ENCODE data around the gene FXYD5. TPM values are rescaled to one million over a fixed set of nuclear protein-coding genes. Genes with fewer than 3 reads are reported as not detected.

Gene FXYD5
- total RNA-seq, 1 experiment from 2014 or later = 123 TPM

DNA sequence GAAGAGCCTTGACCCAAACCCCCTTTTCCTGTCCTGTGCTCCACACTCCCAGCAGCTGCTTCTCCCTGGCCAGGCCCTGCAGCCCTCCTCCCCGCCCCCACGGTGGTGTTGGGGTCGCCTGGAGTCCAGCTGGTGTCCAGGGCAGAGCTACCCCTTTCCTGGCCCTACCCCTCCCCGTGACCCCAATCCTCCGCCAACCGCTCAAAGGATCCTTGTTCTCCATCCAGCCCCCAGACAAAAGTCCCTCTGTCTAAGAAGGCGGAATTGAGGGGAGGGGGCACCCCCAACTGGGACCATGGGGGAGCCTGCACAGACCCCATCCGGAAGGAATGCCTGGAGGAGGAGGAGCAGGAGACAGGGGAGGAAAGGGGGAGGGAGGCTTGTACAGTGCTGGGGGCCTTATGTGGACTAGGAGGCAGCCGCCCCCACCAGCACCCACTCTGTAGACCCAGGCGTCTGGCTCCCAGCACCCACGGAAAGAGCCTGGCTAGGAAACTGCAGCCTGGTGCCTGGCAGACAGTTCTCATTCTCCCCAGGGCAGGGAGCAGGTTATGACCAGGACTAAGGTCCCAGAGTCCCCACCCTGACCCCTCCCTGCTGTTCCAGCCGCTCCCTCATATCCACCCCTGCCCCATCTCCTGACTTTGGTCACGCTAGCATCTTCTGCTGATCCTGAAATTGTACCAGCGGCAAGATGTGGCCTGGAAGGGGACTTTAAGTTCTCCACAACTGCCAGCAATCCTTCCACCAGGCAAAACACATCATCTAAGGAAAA is 39.2 kb upstream of the FXYD5 start, which contains the start of gene FXYD3:
FXYD3 (plus strand) TSS at position 647 of the 775 bp plus-strand sequence. CDS start 3,554 bp downstream, outside the sequence.
- Histone ChIP-seq H3K9me2 (ENCODE audit: insufficient read depth) (no peaks in the 10 kb centered on the region), H3K27ac (ENCODE audit: low read depth, low read length) (peak within 1 kb of the TSS; percentile 25; the same call in 1 of the 2 replicates), H3K4me2 (ENCODE audit: low read length) (peak within 1 kb of the TSS; percentile 81), H3K4me3 (replicated peaks in 1 of 2; ENCODE audit: low read depth in 1 of 2, low read length in 2 of 2) (peak within 1 kb of the TSS; percentile 38 to 54), H3K36me3 (ENCODE audit: control insufficient read depth in 1 of 2, insufficient read depth in 2 of 2, low read length in 2 of 2) (no peaks in the 10 kb centered on the region), H2AFZ (ENCODE audit: low read depth, low read length, poor library complexity, severe bottlenecking) (peak within 1 kb of the TSS; percentile 85), H3K9ac (ENCODE audit: low read length) (peak within 1 kb of the TSS; percentile 48), H4K20me1 (ENCODE audit: insufficient read depth) (no peaks in the 10 kb centered on the region), H3K79me2 (ENCODE audit: insufficient read depth, low read length) (no peaks in the 10 kb centered on the region), H3K27me3 (ENCODE audit: insufficient read depth, low read length) (no peaks in the 10 kb centered on the region), H3K9me3 (ENCODE audit: control insufficient read depth in 1 of 2, insufficient read depth in 1 of 2, low read depth in 1 of 2, low read length in 2 of 2) (no peaks in the 10 kb centered on the region), H3K4me1 (ENCODE audit: control insufficient read depth in 1 of 2, insufficient read depth in 2 of 2, low read length in 2 of 2) (peaks cover 16 to 37% of the 10 kb centered on the region in 2 experiments)
- ChIA-PET POLR2A (no interaction called here), RAD21 (ENCODE audit: low non-redundant PET in 1 of 2, low total read pairs in 2 of 2, uncharacterized antibody in 2 of 2, unreplicated experiment in 2 of 2) (interaction anchor here in 1 of 2 experiments (1.3 kb wide), 1 partner anchor 26 kb away, joined by 5 read pairs; no protein-coding TSS in a partner anchor), CTCF (interaction anchor here (0.7 to 2.3 kb wide), 7 partner anchors 9 to 49 kb away, joined by 3 to 11 read pairs (median 5); partner anchors contain the start of gene LGI4)
- no peak for DNase-seq (ENCODE audit: low read depth, low spot score)
- BruUV-seq (replicated peaks) = no TSS peak
- TF ChIP-seq POLR2A (IDR thresholded peaks at IDR 0.05; ENCODE audit: borderline replicate concordance, extremely low read depth, insufficient read depth, insufficient read length) = no peak
- TF ChIP-seq, protein P1, sequence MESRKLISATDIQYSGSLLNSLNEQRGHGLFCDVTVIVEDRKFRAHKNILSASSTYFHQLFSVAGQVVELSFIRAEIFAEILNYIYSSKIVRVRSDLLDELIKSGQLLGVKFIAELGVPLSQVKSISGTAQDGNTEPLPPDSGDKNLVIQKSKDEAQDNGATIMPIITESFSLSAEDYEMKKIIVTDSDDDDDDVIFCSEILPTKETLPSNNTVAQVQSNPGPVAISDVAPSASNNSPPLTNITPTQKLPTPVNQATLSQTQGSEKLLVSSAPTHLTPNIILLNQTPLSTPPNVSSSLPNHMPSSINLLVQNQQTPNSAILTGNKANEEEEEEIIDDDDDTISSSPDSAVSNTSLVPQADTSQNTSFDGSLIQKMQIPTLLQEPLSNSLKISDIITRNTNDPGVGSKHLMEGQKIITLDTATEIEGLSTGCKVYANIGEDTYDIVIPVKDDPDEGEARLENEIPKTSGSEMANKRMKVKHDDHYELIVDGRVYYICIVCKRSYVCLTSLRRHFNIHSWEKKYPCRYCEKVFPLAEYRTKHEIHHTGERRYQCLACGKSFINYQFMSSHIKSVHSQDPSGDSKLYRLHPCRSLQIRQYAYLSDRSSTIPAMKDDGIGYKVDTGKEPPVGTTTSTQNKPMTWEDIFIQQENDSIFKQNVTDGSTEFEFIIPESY (IDR thresholded peaks at IDR 0.05; ENCODE audit: extremely low read depth, insufficient replicate concordance, low read length) = no peak
- TF ChIP-seq SRF (IDR thresholded peaks at IDR 0.05; ENCODE audit: low read depth) = no peak
- no peak for TF ChIP-seq YY1 (IDR thresholded peaks at IDR 0.05; ENCODE audit: extremely low read depth, insufficient replicate concordance, low read depth, low read length)
- TF ChIP-seq ZNF274 (IDR thresholded peaks at IDR 0.05; ENCODE audit: low read depth, low read length) = no peak
- no peak for TF ChIP-seq SP1 (IDR thresholded peaks at IDR 0.05; ENCODE audit: low read depth)
- TF ChIP-seq EGR1 (IDR thresholded peaks at IDR 0.05; ENCODE audit: low read depth) = no peak
- TF ChIP-seq, protein P2, sequence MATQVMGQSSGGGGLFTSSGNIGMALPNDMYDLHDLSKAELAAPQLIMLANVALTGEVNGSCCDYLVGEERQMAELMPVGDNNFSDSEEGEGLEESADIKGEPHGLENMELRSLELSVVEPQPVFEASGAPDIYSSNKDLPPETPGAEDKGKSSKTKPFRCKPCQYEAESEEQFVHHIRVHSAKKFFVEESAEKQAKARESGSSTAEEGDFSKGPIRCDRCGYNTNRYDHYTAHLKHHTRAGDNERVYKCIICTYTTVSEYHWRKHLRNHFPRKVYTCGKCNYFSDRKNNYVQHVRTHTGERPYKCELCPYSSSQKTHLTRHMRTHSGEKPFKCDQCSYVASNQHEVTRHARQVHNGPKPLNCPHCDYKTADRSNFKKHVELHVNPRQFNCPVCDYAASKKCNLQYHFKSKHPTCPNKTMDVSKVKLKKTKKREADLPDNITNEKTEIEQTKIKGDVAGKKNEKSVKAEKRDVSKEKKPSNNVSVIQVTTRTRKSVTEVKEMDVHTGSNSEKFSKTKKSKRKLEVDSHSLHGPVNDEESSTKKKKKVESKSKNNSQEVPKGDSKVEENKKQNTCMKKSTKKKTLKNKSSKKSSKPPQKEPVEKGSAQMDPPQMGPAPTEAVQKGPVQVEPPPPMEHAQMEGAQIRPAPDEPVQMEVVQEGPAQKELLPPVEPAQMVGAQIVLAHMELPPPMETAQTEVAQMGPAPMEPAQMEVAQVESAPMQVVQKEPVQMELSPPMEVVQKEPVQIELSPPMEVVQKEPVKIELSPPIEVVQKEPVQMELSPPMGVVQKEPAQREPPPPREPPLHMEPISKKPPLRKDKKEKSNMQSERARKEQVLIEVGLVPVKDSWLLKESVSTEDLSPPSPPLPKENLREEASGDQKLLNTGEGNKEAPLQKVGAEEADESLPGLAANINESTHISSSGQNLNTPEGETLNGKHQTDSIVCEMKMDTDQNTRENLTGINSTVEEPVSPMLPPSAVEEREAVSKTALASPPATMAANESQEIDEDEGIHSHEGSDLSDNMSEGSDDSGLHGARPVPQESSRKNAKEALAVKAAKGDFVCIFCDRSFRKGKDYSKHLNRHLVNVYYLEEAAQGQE (IDR thresholded peaks at IDR 0.05; ENCODE audit: low read depth) = no peak
- no peak for TF ChIP-seq CEBPB (IDR thresholded peaks at IDR 0.05; ENCODE audit: low read depth)
- no peak for TF ChIP-seq EZH2phosphoT487 (IDR thresholded peaks at IDR 0.05; ENCODE audit: borderline replicate concordance)
- TF ChIP-seq FOSL1 (IDR thresholded peaks at IDR 0.05; ENCODE audit: low read depth) = no peak
- TF ChIP-seq, protein P3, sequence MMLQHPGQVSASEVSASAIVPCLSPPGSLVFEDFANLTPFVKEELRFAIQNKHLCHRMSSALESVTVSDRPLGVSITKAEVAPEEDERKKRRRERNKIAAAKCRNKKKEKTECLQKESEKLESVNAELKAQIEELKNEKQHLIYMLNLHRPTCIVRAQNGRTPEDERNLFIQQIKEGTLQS (IDR thresholded peaks at IDR 0.05) = no peak
- no peak for TF ChIP-seq CBX3 (IDR thresholded peaks at IDR 0.05; ENCODE audit: low read depth)
- intact Hi-C loops (cut with micrococcal nuclease) = no loop called here
- no peak for ATAC-seq
